CD4-positive, alpha-beta T cell treated with Interleukin-17A for 4 hours (primary cell): ENCODE data around the gene SMG6.
"Not testable (repeated sequence)": the region's sequence is repeated elsewhere in the genome, so short reads cannot be mapped to it uniquely, and the experiment has no call there.

Experiments
- DNase-seq: peaks from one replicate; pipeline ENCODE4 v3.0.0-alpha.2; 2020; ENCODE audit warnings: mixed read lengths

Gene SMG6

DNA sequence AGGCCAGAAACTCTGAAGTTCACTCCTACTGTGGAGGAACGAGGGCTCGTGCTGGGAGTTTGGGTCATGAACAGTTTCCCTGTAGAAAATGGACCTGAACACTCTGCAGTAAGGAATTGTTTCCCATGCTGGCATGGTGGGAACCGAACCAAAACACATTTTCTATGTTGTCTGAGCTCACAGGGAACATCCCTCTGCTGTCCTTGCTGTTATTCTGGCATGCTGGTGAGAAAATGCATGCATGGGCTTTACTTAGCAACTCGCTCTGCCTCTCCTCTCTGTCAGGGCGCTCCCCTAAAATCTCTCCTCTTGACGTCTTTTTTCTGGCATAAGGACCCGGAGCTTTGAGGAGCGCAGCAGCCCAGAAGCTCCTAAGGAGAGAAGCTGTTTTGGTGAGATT is 283.9 kb downstream of the SMG6 start:
- no peak for DNase-seq

DNA sequence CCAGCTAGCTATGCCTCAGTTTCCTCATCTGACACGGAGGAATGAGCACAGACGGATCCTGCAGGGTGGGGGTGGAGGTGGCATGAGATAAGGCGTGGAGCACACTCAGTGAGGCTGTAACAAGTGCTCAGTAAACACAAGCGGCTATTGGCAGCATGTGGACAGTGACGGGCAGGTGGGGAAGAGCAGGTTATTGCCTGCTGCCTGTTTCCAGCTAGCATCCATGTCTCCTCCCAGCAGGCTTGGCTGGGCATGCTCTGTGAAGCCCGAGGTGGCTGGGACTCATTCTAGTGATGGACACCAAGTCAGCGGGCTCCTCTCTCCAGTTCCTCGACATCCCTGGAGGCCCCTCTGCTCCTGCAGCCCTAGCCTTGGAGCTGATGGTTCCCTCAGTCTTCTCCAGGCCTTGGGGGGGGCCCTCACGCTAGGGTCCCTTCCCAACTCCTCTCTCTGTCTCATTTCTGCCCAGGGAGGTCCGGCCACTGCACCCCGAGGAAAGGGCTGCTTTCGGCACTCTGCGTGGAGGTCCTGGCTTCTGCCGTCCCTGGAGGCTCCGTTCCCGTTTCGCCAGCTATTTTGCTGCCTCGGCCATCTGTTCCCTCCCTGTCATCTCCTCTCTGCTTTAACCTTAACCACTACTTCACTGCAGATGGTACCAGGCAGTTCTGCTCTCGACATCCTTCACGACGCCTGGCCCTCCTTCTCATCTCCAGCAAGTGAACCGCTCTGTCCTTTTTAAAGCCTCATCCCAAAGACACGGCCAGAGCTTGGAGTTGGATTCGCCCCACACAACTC is 284.7 kb downstream of the SMG6 start:
- DNase-seq, result no peak

DNA sequence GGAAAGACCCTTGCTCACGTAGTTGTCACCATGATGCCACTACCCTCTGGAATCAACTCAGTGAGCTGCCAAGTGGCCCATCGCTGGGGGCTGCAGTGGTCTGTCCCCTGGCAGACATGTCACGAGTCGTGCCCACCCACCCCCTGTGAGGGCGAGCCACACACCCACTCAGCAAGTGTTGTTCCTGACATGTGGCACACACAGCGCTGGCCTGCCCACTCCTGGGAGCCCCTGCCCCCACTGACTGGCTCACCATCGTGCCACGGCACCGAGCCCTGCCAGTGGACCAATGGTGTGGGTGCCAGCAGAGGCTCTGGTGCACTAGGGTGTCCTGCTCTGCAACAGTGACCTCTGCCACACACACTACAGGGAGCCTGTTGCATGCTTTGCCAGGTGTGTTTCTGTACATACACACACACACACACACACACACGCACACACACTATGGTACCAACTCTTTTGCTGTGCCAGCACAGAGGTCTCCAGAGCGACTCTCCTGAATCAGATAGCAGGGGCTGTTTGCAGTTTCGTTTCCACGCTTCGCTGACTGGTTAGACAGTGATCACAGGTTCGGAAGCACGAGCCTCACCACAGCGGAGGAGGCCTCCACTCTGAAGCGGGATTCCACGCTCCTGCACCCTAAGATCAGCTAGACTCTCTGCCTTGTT is 286.2 kb downstream of the SMG6 start:
- DNase-seq, result no peak

- no peak for DNase-seq
These were observed 287.1 kb downstream of the SMG6 start for GRCh38 chr17:2016494-2016893.

GRCh38 chr17:2015314-2015713 is 288.3 kb downstream of the SMG6 start:
- DNase-seq, result no peak

DNA sequence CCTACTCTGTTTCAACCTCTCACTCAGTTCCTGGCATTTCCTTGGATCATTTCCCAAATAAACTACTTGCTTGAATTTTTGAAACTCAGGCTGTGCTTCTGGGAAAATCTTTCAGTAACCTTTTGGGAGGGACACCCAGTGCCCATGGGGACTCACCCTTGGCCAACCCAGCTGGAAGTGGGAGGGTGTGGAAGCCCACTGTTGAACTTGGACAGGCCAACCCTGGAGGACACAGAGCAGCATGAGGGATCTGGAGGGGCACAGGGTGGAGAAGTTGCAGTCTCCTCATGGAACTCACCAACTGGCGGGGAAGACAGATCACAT is 289.6 kb downstream of the SMG6 start:
- no peak for DNase-seq

GRCh38 chr17:2013220-2013993 is 290.2 kb downstream of the SMG6 start:
- not testable (repeated sequence) for DNase-seq

DNA sequence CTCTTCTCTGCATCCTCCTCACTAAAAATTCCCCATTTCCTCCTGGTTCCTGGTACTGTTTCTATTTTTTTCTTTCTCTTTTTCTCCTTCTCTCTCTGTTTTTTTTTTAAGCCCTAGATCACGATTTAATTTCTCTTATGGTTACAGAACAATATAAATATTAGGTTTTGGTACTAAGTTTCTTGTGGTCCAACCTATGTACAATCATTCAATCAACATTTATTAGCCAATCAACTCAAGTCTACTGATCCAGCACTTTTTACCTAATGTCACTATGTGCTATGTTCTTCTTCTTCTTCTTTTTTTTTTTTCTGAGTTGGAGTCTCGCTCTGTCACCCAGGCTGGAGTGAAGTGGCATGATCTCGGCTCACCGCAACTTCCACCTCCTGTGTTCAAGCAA is 291.1 kb downstream of the SMG6 start:
- no peak for DNase-seq

DNA sequence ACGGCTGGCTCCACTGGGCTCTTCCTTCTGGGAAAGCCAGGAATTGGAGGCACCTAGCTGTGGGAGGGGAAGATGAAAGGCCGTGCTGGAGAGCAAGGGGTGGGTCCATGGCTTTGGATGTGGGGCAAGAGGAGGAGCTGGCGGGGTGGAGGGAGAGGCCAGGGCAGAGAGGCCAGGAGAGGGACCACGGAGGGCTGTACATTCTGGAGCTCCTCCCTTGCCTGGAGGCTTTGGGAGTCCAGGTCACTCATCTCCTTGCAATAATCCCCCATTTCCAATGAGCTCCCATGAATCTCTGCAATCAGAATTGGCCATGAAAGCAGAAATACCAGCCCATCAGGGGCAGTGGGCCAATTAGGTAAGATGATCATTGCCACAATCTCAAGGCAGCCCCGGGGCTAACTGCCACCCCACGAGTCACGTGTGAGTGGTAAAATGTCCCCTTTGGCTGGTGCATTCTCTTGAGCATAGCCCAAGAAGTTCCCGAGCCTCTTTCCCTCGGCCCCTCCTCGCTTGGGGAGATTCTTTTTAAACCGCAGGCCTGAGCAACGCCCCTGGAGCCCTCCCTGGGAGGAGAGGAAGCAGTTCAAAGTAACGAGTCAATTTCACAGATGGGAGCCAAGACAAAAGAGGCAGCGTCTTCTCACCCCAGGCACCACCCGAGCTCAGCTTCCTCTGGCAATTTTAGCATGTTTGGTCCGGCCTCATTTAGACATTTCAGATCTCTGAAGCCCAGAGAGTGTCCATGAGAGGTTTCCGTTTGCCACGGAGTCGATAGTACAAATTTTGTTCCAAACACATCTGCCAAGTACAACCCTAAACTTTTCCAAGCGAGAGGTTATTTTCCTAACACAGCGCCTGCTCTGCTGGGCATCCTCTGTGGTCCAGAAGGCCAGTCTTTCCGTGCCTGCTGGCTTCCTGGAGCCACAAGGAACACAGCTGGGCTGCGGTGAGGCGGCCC is 291.9 kb downstream of the SMG6 start:
- DNase-seq, result no peak
